GM21576 (cell line): ENCODE results near the gene POC1B.

Source experiments
- ATAC-seq: cut with Tn5 transposase; IDR thresholded peaks from one replicate; pipeline ENCODE4 v1.9.1; 2021; ENCODE audit warnings: mild to moderate bottlenecking, moderate library complexity; ENCODE audit not compliant: unreplicated experiment

The POC1B gene

DNA sequence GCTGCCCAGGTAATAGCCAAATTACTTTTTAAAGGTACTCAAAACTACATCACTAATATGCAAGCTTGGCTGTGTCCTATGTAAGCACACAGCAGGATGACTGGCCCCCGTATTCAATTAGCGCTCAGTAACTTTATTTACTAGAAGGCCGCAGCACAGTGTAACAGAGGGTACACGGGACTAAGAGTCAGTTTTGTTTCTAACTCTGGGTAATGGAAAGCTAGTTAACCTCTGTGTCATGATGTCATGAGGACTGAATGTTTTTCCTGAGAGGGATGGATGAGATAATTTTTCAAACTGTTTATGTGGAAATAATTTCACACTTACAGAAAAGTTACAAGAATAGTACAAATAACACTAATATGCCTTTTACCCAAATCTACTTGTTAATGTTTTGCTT lies 28.4 kb downstream of the POC1B start:
- no peak for ATAC-seq

GRCh38 chr12:89497005-89497404 lies 28.8 kb downstream of the POC1B start:
- no peak for ATAC-seq

GRCh38 chr12:89494411-89495231 lies 31.2 kb downstream of the POC1B start:
- ATAC-seq, result peak; percentile 44

DNA sequence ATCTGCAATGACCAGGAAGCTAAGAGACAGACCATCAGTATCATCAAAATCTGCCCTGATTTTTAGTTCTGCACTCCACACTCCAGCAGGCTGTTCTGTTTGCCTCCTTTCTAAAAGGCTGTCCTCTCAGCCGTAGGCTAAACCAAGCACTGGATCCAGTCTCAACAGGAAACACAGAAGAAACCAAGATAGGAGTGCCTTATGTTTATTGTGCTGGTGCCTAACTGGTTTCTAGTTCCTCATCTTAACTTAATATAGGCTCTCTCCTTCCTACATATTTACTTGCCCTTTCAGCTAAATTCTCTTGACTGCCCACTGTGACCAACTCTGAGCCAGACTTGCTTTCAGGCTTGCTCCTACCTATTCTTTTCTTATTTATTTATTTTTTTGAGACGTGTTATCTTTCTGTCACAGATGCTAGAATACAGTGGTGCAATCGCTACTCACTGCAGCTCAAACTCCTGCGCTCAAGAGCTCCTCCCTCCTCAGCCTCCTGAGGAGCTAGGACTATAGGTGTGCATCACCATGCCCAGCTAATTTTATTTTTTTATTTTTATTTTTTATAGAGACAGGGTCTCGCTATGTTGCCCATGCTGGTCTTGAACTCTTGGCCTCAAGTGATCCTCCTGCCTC lies 32.1 kb downstream of the POC1B start:
- ATAC-seq, result peak; percentile 48

DNA sequence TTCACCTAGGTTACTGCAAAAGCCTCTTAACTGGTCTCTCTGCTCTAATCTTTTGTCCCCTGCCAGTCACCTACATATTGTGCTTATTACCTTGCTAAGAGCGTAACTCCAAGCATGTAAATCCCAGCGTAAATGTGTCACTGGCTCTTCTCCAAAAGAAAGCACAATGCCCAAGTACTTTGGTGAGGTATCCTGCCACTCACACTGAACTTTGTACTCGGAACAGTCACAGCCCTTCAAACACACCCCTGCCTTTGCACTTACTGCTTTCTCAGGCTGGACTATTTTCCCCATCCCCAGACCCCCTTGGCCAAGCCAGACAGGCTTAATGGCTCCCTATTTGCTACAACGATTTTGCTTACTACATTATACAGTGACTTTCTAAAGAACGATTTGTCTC lies 33.0 kb downstream of the POC1B start:
- ATAC-seq, result no peak

- ATAC-seq, result no peak
These were observed 34.9 kb downstream of the POC1B start for GRCh38 chr12:89490922-89491321.

DNA sequence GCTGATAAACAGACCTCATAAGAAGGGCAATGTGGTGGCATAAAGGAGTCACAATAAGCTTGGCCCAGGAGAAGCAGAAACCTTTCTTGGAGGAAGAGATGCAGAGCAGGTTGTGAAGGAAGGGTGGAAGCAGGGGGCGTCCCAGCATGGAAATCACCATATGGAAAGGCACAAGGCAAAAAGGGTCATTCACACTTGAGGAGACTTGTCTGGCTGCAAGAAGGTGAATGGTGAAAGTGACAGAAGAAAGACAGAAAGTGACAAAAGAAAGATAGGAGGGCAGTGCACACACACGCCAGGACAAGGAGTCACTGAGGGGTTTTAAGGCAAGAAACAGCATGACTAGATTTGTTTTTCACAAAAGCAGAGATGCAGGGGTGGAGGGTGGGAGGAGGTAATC lies 39.6 kb downstream of the POC1B start:
- ATAC-seq, result no peak

- ATAC-seq, result no peak
These were observed 41.4 kb downstream of the POC1B start for GRCh38 chr12:89484470-89484869.

DNA sequence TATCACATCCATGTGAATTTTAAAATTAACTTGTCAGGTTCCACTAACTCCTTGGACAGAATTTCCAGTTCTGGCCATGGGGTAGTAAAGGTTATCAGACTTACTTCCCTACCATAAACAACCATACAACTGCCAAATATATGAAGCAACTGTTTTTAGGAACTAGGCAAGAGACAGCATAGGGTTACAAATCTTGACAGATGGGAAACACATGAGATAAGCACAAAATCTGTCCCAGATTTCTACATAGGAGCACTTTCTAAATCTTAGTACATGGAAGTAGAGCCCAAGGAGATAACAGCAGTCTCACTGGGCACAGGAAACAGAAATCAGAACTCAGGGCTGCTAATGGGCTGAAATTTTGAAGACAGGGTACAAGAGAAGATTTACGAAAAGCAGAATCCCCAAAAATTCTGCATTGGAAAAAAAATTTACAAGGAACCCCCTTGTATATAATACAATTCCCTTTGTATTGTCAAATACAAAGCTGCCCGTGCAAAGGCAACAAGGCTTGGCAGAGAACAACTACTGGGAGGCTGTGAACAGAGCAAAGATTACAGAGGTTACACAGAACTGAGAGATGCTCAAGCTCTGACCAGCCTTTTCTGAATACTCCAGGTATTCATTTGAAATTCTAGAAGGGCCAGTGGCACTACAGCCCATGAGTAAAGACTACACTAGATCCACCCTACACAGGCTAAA lies 44.5 kb downstream of the POC1B start:
- ATAC-seq, result no peak

DNA sequence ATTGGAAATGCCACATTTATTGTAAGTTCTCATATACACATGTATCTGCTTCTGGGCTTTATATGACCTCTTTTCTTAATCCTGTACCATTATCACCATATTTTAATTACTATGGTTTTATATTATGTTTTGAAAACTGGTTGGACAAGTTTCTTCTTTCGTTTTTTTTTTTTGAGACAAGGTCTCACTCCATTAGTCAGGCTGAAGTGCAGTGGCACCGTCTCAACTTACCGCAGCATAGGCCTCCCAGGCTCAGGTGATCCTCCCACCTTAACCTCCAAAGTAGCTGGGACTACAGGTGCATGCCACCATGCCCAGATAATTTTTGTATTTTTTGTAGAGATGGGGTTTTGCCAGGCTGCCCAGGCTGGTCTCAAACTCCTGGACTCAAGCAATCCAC lies 45.9 kb downstream of the POC1B start:
- no peak for ATAC-seq

DNA sequence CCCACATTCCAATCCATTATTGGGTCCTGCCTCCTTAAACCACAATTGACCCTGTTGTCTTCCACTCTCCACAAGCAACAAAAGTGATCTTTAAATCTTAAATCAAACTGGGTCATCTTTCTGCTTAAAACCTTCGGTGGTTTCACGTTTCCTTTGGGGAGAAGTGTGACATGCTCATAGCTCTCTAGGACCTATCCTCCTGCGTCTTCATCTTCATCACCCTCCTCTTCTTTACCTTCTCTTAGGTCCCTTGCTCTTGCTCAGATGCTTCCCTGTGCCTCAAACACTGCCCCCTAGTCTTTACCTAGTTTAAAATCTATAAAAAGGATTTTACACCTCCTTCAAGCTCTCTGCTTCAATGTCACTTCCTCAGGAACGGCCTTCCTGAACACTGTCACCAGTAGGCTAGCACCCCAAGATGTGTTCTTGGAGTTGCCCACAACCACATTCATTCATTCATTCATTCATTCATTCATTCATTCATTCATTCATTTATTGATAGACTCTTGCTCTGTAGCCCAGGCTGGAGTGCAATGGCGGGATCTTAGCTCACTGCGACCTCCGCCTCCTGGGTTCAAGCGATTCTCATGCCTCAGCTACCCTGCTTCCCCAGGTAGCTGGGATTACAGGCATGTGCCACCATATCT lies 48.1 kb downstream of the POC1B start:
- ATAC-seq, result no peak

GRCh38 chr12:89476904-89477595 lies 48.8 kb downstream of the POC1B start:
- no peak for ATAC-seq

- ATAC-seq, result no peak
These were observed 49.6 kb downstream of the POC1B start for GRCh38 chr12:89476232-89476631.

DNA sequence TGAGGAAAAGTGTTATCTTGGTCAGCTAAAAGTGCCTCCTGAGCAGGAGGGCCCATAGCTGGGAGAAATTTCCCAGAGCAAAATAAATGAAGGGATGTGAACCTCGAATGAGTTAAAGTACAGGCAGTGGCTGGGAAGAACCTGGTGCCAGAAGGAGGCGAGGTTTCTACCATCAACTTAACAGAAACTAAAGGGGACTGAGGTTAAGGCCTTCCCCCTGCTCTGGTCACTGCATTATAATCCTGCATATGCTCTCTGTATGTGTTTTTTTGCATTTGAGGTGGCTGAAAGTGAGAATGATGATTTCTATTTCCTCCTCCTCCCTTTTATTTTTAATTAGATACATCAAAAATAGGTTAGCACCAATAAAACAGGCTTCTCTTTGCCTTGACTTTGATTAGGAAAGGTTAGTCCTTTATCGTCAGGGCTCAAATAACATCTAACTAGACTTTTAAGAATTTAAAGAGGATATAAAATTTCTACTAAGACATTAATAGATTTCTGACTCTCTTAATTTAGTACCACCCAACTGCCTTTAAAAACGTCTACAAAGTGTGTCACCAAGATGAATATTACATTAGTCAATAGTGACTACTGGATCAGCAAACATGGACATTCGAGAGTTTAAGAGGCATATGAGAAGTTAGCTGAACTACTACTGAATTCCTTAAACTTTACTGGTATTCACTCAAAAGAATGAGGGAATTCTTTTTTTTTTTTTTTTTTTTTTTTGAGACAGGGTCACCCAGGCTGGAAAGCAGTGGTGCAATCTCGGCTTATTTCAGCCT lies 50.5 kb downstream of the POC1B start:
- peak; percentile 70 for ATAC-seq

DNA sequence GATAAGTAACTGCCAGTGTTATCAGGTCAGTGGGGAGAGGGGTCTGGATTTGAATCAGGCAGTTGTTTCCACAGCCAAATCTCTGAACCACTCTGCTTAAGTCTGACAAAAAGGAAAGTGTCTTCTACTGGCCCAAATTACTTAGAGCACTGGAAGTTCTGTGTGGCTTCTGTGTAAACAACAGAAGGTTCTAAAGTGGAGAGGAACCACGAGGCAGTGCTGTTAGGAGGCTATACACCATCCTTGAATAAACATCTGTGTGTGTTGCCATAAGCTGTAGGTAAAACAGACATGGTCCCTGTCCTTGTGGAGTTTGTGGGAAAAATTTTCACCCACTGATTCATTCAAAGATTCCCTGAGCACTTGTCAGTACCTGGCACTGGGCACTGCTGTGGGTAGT lies 51.2 kb downstream of the POC1B start:
- no peak for ATAC-seq

DNA sequence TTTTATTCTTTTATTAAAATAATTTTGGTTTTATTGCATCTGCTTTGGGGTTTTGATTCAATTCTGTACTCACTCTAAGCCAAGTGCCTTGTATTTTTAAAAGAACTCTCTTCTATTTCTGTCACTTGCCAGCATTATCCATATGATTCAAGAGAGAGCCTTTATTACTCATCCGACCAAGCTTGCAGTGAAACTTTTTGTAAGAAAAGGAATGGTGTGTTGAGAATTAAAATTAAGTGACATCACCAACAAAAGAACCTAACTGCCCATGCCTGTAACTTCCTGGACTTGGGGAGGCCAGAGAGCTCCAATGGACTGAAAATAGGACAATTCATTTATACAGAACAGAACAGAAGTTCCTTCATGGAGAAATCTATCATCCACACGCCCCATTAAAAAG lies 53.3 kb downstream of the POC1B start:
- ATAC-seq, result no peak

DNA sequence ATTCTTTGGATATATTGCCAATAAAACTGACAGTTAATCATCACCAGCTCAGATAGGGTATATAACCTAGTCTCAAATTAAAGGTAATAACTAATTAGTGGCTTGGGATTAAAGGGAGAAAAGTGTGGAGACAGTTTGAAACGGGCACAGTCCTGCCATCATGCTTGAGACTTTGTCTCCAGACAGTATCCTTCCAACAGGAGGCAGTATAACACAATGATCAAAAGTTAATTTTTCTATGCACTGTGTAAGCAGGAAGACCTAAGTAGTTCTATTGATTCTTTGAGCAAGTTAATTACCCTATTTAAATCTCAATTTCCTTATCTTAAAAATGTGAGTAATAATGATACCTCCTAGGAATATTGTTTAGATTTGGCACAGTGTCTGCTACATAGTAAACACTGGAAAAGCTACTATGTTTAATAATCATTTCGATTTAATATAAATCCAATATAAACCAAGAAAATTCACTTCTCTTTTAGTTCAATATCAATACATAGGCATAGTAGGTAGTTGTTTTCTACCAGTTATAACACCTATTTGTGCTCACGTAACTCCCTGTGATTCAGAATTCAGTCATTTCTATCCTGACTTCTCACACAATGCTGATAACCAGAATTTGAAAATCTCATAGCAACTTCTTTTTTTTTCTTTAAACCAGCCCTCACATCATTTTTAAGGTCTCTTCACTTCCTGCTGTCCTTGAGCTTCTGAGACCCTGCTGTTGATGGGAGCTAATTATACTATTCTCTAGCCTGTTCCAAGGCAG lies 54.9 kb downstream of the POC1B start:
- peak; percentile 37 for ATAC-seq

GRCh38 chr12:89469361-89469760 lies 56.5 kb downstream of the POC1B start:
- peak; percentile 61 for ATAC-seq

- ATAC-seq, result peak; percentile 89
These were observed 57.1 kb downstream of the POC1B start for GRCh38 chr12:89468648-89469326.
